Measurements from ENCODE around the gene EIF3K. TPM values are rescaled to one million over a fixed set of nuclear protein-coding genes. Genes with fewer than 3 reads are reported as not detected.

Gene EIF3K
- total and polyA plus RNA-seq, 10 of the 15 experiments (the other 5 are each of a cell fraction or from before 2014, with no cell fraction given) = 330 to 927 (median 436) TPM

- Histone ChIP-seq H3K4me3 (no peak overlapping the region), H3K79me2 (ENCODE audit: control insufficient read depth, insufficient read depth, low read length) (peaks cover 83% of the 10 kb centered on the region), H3K9me3 (replicated peaks; ENCODE audit: control insufficient read depth, insufficient read depth, low read length) (no peaks in the 10 kb centered on the region), H3K27ac (ENCODE audit: control insufficient read depth, insufficient read depth) (no peak overlapping the region), H3K4me1 (ENCODE audit: control insufficient read depth, insufficient read depth, low read length) (peaks cover 29% of the 10 kb centered on the region), H3K4me2 (ENCODE audit: control insufficient read depth, insufficient read depth) (no peak overlapping the region), H3K36me3 (ENCODE audit: control insufficient read depth in 2 of 2, insufficient read depth in 2 of 2, low read length in 1 of 2) (peaks cover 4 to 9% of the 10 kb centered on the region in 2 experiments; a peak in 2 of 4 replicates), H4K20me1 (ENCODE audit: control insufficient read depth, insufficient read depth) (no peaks in the 10 kb centered on the region; the same call in 1 of the 2 replicates), H3K9ac (ENCODE audit: control insufficient read depth, insufficient read depth, low read length) (no peak overlapping the region), H3K27me3 (replicated peaks in 1 of 2; ENCODE audit: control insufficient read depth in 2 of 2, insufficient read depth in 2 of 2, low read length in 1 of 2) (no peaks in the 10 kb centered on the region), H2AFZ (ENCODE audit: control insufficient read depth, low read depth, low read length) (no peak overlapping the region)
- BruUV-seq (replicated peaks) = no TSS peak
- POLR2A ChIA-PET = interaction anchor here (1.6 kb wide), 1 partner anchor 17 kb away, joined by 4 read pairs; no protein-coding TSS in a partner anchor
- WGBS (ENCODE audit: insufficient coverage, insufficient replicate concordance, low lambda C conversion rate, missing lambda C conversion rate) = 52% methylated on average over 8 of the region's 8 CpGs
- DNase-seq (ENCODE audit: low read depth, low spot score) = no peak
- no peak for FAIRE-seq
- CTCF ChIA-PET = interaction anchor here (1.3 to 1.5 kb wide), 2 partner anchors 113 to 273 kb away, joined by 3 to 4 read pairs; partner anchors contain the start of genes MRPS12 and SARS2
- SMC1A ChIA-PET (ENCODE audit: uncharacterized antibody, unreplicated experiment) = interaction anchor here (1.1 to 1.9 kb wide), 2 partner anchors 9 to 205 kb away, joined by 3 to 7 read pairs; no protein-coding TSS in a partner anchor
- ATAC-seq = peak; percentile 45
- RAD21 ChIA-PET (ENCODE audit: unreplicated experiment) = no interaction called here
- intact Hi-C loops (cut with micrococcal nuclease; ENCODE audit: unreplicated experiment) = no loop called here
- in situ Hi-C loops (cut with MboI) = no loop called here
- TF ChIP-seq, protein P1, sequence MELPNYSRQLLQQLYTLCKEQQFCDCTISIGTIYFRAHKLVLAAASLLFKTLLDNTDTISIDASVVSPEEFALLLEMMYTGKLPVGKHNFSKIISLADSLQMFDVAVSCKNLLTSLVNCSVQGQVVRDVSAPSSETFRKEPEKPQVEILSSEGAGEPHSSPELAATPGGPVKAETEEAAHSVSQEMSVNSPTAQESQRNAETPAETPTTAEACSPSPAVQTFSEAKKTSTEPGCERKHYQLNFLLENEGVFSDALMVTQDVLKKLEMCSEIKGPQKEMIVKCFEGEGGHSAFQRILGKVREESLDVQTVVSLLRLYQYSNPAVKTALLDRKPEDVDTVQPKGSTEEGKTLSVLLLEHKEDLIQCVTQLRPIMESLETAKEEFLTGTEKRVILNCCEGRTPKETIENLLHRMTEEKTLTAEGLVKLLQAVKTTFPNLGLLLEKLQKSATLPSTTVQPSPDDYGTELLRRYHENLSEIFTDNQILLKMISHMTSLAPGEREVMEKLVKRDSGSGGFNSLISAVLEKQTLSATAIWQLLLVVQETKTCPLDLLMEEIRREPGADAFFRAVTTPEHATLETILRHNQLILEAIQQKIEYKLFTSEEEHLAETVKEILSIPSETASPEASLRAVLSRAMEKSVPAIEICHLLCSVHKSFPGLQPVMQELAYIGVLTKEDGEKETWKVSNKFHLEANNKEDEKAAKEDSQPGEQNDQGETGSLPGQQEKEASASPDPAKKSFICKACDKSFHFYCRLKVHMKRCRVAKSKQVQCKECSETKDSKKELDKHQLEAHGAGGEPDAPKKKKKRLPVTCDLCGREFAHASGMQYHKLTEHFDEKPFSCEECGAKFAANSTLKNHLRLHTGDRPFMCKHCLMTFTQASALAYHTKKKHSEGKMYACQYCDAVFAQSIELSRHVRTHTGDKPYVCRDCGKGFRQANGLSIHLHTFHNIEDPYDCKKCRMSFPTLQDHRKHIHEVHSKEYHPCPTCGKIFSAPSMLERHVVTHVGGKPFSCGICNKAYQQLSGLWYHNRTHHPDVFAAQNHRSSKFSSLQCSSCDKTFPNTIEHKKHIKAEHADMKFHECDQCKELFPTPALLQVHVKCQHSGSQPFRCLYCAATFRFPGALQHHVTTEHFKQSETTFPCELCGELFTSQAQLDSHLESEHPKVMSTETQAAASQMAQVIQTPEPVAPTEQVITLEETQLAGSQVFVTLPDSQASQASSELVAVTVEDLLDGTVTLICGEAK (IDR thresholded peaks at IDR 0.05; ENCODE audit: borderline replicate concordance) = no peak
- no peak for TF ChIP-seq MYB (IDR thresholded peaks at IDR 0.05; ENCODE audit: borderline replicate concordance, low read depth, low read length)
- no peak for TF ChIP-seq GATAD2B (conservative IDR thresholded peaks at IDR 0.05; ENCODE audit: low read depth)
- no peak for TF ChIP-seq BRCA1 (IDR thresholded peaks at IDR 0.05; ENCODE audit: low read depth, low read length)
- TF ChIP-seq TCF7 (IDR thresholded peaks at IDR 0.05; ENCODE audit: borderline replicate concordance) = no peak
- no peak for TF ChIP-seq ZNF384 (IDR thresholded peaks at IDR 0.05; ENCODE audit: borderline replicate concordance, low read depth, low read length)
- no peak for TF ChIP-seq HCFC1 (IDR thresholded peaks at IDR 0.05; ENCODE audit: low read length)
- no peak for TF ChIP-seq JUND (IDR thresholded peaks at IDR 0.05; ENCODE audit: low read depth, low read length)
- TF ChIP-seq NR2C1 (IDR thresholded peaks at IDR 0.05) = no peak
- TF ChIP-seq POU2F2 (IDR thresholded peaks at IDR 0.05; ENCODE audit: borderline replicate concordance, low read depth, low read length) = no peak
- no peak for TF ChIP-seq ZNF207 (IDR thresholded peaks at IDR 0.05; ENCODE audit: borderline replicate concordance)
- TF ChIP-seq MEF2A (IDR thresholded peaks at IDR 0.05; ENCODE audit: insufficient read depth, low read depth, low read length) = no peak
- no peak for TF ChIP-seq ZNF622 (IDR thresholded peaks at IDR 0.05)
- TF ChIP-seq SKIL (IDR thresholded peaks at IDR 0.05; ENCODE audit: low read depth, poor library complexity, severe bottlenecking) = no peak
- TF ChIP-seq NR2C2 (IDR thresholded peaks at IDR 0.05; ENCODE audit: borderline replicate concordance, control insufficient read depth, insufficient read length, low read depth) = no peak
- TF ChIP-seq USF2 (IDR thresholded peaks at IDR 0.05; ENCODE audit: borderline replicate concordance, low read depth, low read length) = no peak
- no peak for TF ChIP-seq SREBF1 (IDR thresholded peaks at IDR 0.05; ENCODE audit: low read length)
- TF ChIP-seq SUPT20H (IDR thresholded peaks at IDR 0.05; ENCODE audit: borderline replicate concordance, control insufficient read depth, low read depth, low read length) = no peak
Observed at GRCh38 chr19:38657633-38658222, 38.7 kb downstream of the EIF3K start.

Measured in GM12878 (cell line).